HEK293 (cell line): ENCODE results near the gene LRP6.

Experiments
- CTCF ChIA-PET: fragments of 350-600 bp; formaldehyde crosslinking; extraction: SDS; loops from one replicate; lab custom pipeline; 2021; ENCODE audit warnings: antibody characterized with exemption; lab: Yijun Ruan, JAX
- POLR2A ChIA-PET: fragments of 300-600 bp; formaldehyde crosslinking; extraction: SDS; loops from one replicate; lab custom pipeline; 2020; ENCODE audit warnings: antibody characterized with exemption, inconsistent platforms; lab: Yijun Ruan, JAX
- H3K27ac ChIP-seq: fragments of 200-500 bp; sonication (Bioruptor generic); 2 replicates; pipeline ENCODE4 v1.5.1; 2014; ENCODE audit warnings: low read depth, low read length, control low read depth, inconsistent platforms; ENCODE audit errors: extremely low read depth
- H3K36me3 ChIP-seq, 2 experiments: fragments of 200-500 bp in 1 of 2; sonication (Bioruptor generic) in 1 of 2; 1 replicate in 1 of 2; 2 replicates in 1 of 2; pipeline ENCODE4 v1.5.1; 2014 to 2017; ENCODE audit warnings: inconsistent platforms in 2 of 2, low read length in 2 of 2; ENCODE audit not compliant: control insufficient read depth in 2 of 2, insufficient read depth in 1 of 2
- H3K4me1 ChIP-seq: fragments of 200-500 bp; sonication (Bioruptor generic); 2 replicates; pipeline ENCODE4 v1.5.1; 2014; ENCODE audit warnings: mild to moderate bottlenecking, low read length, inconsistent platforms; ENCODE audit not compliant: control insufficient read depth, insufficient read depth
- H3K4me3 ChIP-seq: 2 replicates; pipeline ENCODE4 v1.5.1; 2011; ENCODE audit warnings: low read depth, mild to moderate bottlenecking, control low read depth, low read length, moderate library complexity
- H3K9me3 ChIP-seq: fragments of 200-500 bp; sonication (Bioruptor generic); 2 replicates; pipeline ENCODE4 v1.5.1; 2014; ENCODE audit warnings: low read depth, low read length, inconsistent platforms; ENCODE audit not compliant: control insufficient read depth, insufficient read depth
- KLF7 ChIP-seq: fragments of 450-650 bp; formaldehyde crosslinking; IDR thresholded peaks from 2 replicates; pipeline ENCODE4 v1.5.1; 2016; ENCODE audit warnings: missing biosample characterization, missing genetic modification characterization, borderline replicate concordance
- SETDB1 ChIP-seq: IDR thresholded peaks from one replicate; pipeline ENCODE4 v1.6.1; 2017; ENCODE audit warnings: mild to moderate bottlenecking, low read length, moderate library complexity, mixed read lengths; ENCODE audit not compliant: insufficient read length
- TRIM28 ChIP-seq: IDR thresholded peaks from 2 replicates; pipeline ENCODE4 v1.6.1; 2011; ENCODE audit warnings: low read length, control low read depth, borderline replicate concordance
- ZBTB20 ChIP-seq: fragments of 450-650 bp; formaldehyde crosslinking; IDR thresholded peaks from 2 replicates; pipeline ENCODE4 v1.5.1; 2016; ENCODE audit warnings: missing biosample characterization, missing genetic modification characterization
- ZBTB48 ChIP-seq: fragments of 450-650 bp; formaldehyde crosslinking; IDR thresholded peaks from 2 replicates; pipeline ENCODE4 v1.5.1; 2016; ENCODE audit warnings: missing biosample characterization, missing genetic modification characterization
- ZEB2 ChIP-seq: fragments of 450-650 bp; formaldehyde crosslinking; IDR thresholded peaks from 2 replicates; pipeline ENCODE4 v1.5.1; 2016; ENCODE audit warnings: missing biosample characterization, missing genetic modification characterization
- ZFP41 ChIP-seq: fragments of 450-650 bp; formaldehyde crosslinking; IDR thresholded peaks from 2 replicates; pipeline ENCODE4 v1.5.1; 2016; ENCODE audit warnings: missing biosample characterization, missing genetic modification characterization, borderline replicate concordance
- ZNF112 ChIP-seq: fragments of 450-650 bp; formaldehyde crosslinking; IDR thresholded peaks from 2 replicates; pipeline ENCODE4 v1.5.0; 2017; ENCODE audit warnings: missing biosample characterization, missing genetic modification characterization
- ZNF132 ChIP-seq: fragments of 450-650 bp; formaldehyde crosslinking; IDR thresholded peaks from 2 replicates; pipeline ENCODE4 v1.5.1; 2017; ENCODE audit warnings: missing biosample characterization, missing genetic modification characterization, borderline replicate concordance
- ZNF202 ChIP-seq: fragments of 450-650 bp; formaldehyde crosslinking; IDR thresholded peaks from 2 replicates; pipeline ENCODE4 v1.5.1; 2016; ENCODE audit warnings: missing biosample characterization, missing genetic modification characterization, borderline replicate concordance
- ZNF239 ChIP-seq: fragments of 450-650 bp; formaldehyde crosslinking; IDR thresholded peaks from 2 replicates; pipeline ENCODE4 v1.5.1; 2016; ENCODE audit warnings: missing biosample characterization, missing genetic modification characterization
- ZNF266 ChIP-seq: fragments of 450-650 bp; formaldehyde crosslinking; IDR thresholded peaks from 2 replicates; pipeline ENCODE4 v1.5.1; 2016; ENCODE audit warnings: missing biosample characterization, missing genetic modification characterization, low read depth
- ZNF274 ChIP-seq, 2 experiments: fragments of 200-500 bp in 1 of 2; fragments of 450-650 bp in 1 of 2; sonication (Bioruptor generic) in 1 of 2; formaldehyde crosslinking in 1 of 2; IDR thresholded peaks; 2 replicates each; pipeline versions ENCODE4 v1.5.1 to v1.6.1; 2014 to 2016; ENCODE audit warnings: borderline replicate concordance in 1 of 2, inconsistent platforms in 1 of 2, low read length in 1 of 2, missing biosample characterization in 1 of 2, missing genetic modification characterization in 1 of 2
- ZNF37A ChIP-seq: fragments of 450-650 bp; IDR thresholded peaks from 2 replicates; pipeline ENCODE4 v1.5.1; 2018; ENCODE audit warnings: missing biosample characterization, missing genetic modification characterization
- ZNF426 ChIP-seq: fragments of 450-650 bp; formaldehyde crosslinking; IDR thresholded peaks from 2 replicates; pipeline ENCODE4 v1.5.1; 2017; ENCODE audit warnings: missing biosample characterization, missing genetic modification characterization, mild to moderate bottlenecking, inconsistent platforms, moderate library complexity
- ZNF530 ChIP-seq: fragments of 450-650 bp; formaldehyde crosslinking; IDR thresholded peaks from 2 replicates; pipeline ENCODE4 v1.5.1; 2016; ENCODE audit warnings: low read depth, missing biosample characterization, missing genetic modification characterization
- ZNF548 ChIP-seq: fragments of 450-650 bp; formaldehyde crosslinking; IDR thresholded peaks from 2 replicates; pipeline ENCODE4 v1.5.1; 2016; ENCODE audit warnings: missing biosample characterization, missing genetic modification characterization
- ZNF658 ChIP-seq: fragments of 450-650 bp; formaldehyde crosslinking; IDR thresholded peaks from 2 replicates; pipeline ENCODE4; 2016; ENCODE audit warnings: missing biosample characterization, missing genetic modification characterization
- ZNF660 ChIP-seq: fragments of 450-650 bp; IDR thresholded peaks from 2 replicates; pipeline ENCODE4 v1.5.1; 2018; ENCODE audit warnings: missing biosample characterization, mild to moderate bottlenecking, missing genetic modification characterization
- ZNF768 ChIP-seq: fragments of 450-650 bp; formaldehyde crosslinking; IDR thresholded peaks from 2 replicates; pipeline ENCODE4 v1.5.1; 2018; ENCODE audit warnings: missing biosample characterization, mild to moderate bottlenecking, missing genetic modification characterization
- ZSCAN16 ChIP-seq: fragments of 450-650 bp; formaldehyde crosslinking; IDR thresholded peaks from 2 replicates; pipeline ENCODE4 v1.5.1; 2016; ENCODE audit warnings: missing biosample characterization, missing genetic modification characterization
- TF ChIP-seq, protein P1 (sequence below): fragments of 450-650 bp; formaldehyde crosslinking; IDR thresholded peaks from 2 replicates; pipeline ENCODE4 v1.5.1; 2017; ENCODE audit warnings: missing biosample characterization, missing genetic modification characterization
- TF ChIP-seq, protein P2 (sequence below): fragments of 450-650 bp; formaldehyde crosslinking; IDR thresholded peaks from 2 replicates; pipeline ENCODE4 v1.5.1; 2016; ENCODE audit warnings: missing biosample characterization, missing genetic modification characterization
- TF ChIP-seq, protein P3 (sequence below): fragments of 450-650 bp; formaldehyde crosslinking; IDR thresholded peaks from 2 replicates; pipeline ENCODE4 v1.5.1; 2016; ENCODE audit warnings: missing biosample characterization, missing genetic modification characterization, borderline replicate concordance
- TF ChIP-seq, protein P4 (sequence below): fragments of 450-650 bp; formaldehyde crosslinking; IDR thresholded peaks from 2 replicates; pipeline ENCODE4 v1.5.1; 2016; ENCODE audit warnings: missing biosample characterization, missing genetic modification characterization

LRP6 gene

DNA sequence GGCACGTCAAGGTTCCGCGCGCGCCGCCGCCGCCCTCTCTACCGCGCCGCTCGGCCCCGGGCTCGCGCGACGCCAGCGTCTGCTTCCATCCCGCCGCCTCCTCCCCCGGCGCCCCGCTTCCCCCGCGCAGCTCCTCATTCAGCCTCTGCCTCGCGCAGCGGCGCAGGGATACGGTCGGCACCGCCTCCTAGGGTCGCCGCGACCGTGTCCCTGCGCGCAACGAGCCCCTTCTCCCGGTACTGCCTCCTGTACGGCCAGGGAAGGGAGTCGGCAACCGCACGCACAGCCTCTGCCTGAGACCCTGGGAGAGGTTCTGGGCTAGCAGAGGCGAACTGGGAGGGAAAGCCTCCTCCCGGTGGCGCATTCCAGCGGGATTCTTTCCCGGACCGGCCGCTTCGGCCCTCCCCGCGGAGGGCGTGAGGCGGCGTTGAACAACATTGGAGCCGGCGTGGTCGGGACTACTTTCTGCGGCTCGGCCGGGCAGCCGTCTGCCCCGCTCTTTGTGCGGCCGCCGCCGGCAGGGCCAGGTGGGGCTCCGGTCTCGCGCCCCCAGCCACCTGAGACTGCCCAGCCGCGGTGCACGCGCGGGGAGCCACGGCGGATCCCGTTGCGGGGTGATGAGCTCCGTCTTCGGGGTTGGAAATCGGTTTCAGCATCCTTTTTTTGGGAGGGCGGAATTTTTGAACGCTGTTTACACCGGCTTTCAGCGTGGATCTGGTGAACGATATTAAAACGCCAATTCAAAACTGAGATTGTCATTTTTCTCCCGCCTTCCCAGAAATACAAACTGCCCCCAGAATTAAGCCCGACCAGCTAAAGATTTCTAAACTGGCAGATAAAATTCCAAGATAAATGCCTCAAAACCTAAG lies at the start of gene LRP6:
Gene LRP6, minus strand, starts transcription at position 172 of the 869 bp plus-strand sequence. CDS start 309 bp downstream, outside the sequence.
- CTCF ChIA-PET = interaction anchor here (0.6 to 2.2 kb wide), 7 partner anchors 59 to 185 kb away, joined by 3 to 12 read pairs (median 4); no protein-coding TSS in a partner anchor
- Histone ChIP-seq H3K4me1 (no peaks in the 10 kb centered on the region; the same call in 1 of the 2 replicates), H3K9me3 (no peaks in the 10 kb centered on the region), H3K4me3 (peak within 1 kb of the TSS; percentile 98), H3K36me3 (no peaks in the 10 kb centered on the region), H3K27ac (peak within 1 kb of the TSS; percentile 100)
- POLR2A ChIA-PET = interaction anchor here (0.6 to 2.3 kb wide), 29 partner anchors 9 to 628 kb away, joined by 3 to 12 read pairs (median 3); partner anchors contain the start of genes BORCS5, CREBL2 and MANSC1
- TF ChIP-seq ZNF768 (tag by site-specific recombination) (no peak; the same call in 1 of the 2 replicates), ZNF239 (tag by site-specific recombination) (peak; percentile 70; the same call in 1 of the 2 replicates), ZFP41 (no peak), ZNF266 (tag by site-specific recombination) (peak; percentile 51), ZSCAN16 (tag by site-specific recombination) (0 out of 2 replicates have a peak, but pooled peaks have one; percentile 41), ZNF426 (tag by site-specific recombination) (no peak), TRIM28 (peak; percentile 86), ZNF548 (peak; percentile 55; the same call in 1 of the 2 replicates), KLF7 (tag by site-specific recombination) (peak; percentile 99), ZNF112 (no peak), ZNF132 (tag by site-specific recombination) (no peak), ZNF530 (no peak), ZNF660 (tag by site-specific recombination) (peak; percentile 93), ZNF37A (tag by site-specific recombination) (peak; percentile 70), ZNF274 (IDR thresholded peaks at IDR 0.05; ENCODE audit: low read length) (no peak), ZNF274 (tag by site-specific recombination; IDR thresholded peaks at IDR 0.05; ENCODE audit: borderline replicate concordance) (no peak), ZBTB48 (tag by site-specific recombination) (peak; percentile 94), ZEB2 (tag by site-specific recombination) (peak; percentile 100), ZNF202 (no peak), SETDB1 (no peak), ZNF658 (tag by site-specific recombination) (0 out of 2 replicates have a peak, but pooled peaks have one; percentile 60), ZBTB20 (tag by site-specific recombination) (peak; percentile 87)
- TF ChIP-seq, protein P1, sequence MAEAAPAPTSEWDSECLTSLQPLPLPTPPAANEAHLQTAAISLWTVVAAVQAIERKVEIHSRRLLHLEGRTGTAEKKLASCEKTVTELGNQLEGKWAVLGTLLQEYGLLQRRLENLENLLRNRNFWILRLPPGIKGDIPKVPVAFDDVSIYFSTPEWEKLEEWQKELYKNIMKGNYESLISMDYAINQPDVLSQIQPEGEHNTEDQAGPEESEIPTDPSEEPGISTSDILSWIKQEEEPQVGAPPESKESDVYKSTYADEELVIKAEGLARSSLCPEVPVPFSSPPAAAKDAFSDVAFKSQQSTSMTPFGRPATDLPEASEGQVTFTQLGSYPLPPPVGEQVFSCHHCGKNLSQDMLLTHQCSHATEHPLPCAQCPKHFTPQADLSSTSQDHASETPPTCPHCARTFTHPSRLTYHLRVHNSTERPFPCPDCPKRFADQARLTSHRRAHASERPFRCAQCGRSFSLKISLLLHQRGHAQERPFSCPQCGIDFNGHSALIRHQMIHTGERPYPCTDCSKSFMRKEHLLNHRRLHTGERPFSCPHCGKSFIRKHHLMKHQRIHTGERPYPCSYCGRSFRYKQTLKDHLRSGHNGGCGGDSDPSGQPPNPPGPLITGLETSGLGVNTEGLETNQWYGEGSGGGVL = peak; percentile 88
- TF ChIP-seq, protein P2, sequence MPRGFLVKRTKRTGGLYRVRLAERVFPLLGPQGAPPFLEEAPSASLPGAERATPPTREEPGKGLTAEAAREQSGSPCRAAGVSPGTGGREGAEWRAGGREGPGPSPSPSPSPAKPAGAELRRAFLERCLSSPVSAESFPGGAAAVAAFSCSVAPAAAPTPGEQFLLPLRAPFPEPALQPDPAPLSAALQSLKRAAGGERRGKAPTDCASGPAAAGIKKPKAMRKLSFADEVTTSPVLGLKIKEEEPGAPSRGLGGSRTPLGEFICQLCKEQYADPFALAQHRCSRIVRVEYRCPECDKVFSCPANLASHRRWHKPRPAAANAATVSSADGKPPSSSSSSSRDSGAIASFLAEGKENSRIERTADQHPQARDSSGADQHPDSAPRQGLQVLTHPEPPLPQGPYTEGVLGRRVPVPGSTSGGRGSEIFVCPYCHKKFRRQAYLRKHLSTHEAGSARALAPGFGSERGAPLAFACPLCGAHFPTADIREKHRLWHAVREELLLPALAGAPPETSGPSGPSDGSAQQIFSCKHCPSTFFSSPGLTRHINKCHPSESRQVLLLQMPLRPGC (tag by site-specific recombination) = peak; percentile 100
- TF ChIP-seq, protein P3, sequence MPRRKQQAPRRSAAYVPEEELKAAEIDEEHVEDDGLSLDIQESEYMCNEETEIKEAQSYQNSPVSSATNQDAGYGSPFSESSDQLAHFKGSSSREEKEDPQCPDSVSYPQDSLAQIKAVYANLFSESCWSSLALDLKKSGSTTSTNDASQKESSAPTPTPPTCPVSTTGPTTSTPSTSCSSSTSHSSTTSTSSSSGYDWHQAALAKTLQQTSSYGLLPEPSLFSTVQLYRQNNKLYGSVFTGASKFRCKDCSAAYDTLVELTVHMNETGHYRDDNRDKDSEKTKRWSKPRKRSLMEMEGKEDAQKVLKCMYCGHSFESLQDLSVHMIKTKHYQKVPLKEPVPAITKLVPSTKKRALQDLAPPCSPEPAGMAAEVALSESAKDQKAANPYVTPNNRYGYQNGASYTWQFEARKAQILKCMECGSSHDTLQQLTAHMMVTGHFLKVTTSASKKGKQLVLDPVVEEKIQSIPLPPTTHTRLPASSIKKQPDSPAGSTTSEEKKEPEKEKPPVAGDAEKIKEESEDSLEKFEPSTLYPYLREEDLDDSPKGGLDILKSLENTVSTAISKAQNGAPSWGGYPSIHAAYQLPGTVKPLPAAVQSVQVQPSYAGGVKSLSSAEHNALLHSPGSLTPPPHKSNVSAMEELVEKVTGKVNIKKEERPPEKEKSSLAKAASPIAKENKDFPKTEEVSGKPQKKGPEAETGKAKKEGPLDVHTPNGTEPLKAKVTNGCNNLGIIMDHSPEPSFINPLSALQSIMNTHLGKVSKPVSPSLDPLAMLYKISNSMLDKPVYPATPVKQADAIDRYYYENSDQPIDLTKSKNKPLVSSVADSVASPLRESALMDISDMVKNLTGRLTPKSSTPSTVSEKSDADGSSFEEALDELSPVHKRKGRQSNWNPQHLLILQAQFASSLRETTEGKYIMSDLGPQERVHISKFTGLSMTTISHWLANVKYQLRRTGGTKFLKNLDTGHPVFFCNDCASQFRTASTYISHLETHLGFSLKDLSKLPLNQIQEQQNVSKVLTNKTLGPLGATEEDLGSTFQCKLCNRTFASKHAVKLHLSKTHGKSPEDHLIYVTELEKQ (tag by site-specific recombination) = peak; percentile 96
- TF ChIP-seq, protein P4, sequence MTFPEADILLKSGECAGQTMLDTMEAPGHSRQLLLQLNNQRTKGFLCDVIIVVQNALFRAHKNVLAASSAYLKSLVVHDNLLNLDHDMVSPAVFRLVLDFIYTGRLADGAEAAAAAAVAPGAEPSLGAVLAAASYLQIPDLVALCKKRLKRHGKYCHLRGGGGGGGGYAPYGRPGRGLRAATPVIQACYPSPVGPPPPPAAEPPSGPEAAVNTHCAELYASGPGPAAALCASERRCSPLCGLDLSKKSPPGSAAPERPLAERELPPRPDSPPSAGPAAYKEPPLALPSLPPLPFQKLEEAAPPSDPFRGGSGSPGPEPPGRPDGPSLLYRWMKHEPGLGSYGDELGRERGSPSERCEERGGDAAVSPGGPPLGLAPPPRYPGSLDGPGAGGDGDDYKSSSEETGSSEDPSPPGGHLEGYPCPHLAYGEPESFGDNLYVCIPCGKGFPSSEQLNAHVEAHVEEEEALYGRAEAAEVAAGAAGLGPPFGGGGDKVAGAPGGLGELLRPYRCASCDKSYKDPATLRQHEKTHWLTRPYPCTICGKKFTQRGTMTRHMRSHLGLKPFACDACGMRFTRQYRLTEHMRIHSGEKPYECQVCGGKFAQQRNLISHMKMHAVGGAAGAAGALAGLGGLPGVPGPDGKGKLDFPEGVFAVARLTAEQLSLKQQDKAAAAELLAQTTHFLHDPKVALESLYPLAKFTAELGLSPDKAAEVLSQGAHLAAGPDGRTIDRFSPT (tag by site-specific recombination) = peak; percentile 61; the same call in 1 of the 2 replicates
